Measurements from ENCODE around the gene FAM210A.

The FAM210A gene

DNA sequence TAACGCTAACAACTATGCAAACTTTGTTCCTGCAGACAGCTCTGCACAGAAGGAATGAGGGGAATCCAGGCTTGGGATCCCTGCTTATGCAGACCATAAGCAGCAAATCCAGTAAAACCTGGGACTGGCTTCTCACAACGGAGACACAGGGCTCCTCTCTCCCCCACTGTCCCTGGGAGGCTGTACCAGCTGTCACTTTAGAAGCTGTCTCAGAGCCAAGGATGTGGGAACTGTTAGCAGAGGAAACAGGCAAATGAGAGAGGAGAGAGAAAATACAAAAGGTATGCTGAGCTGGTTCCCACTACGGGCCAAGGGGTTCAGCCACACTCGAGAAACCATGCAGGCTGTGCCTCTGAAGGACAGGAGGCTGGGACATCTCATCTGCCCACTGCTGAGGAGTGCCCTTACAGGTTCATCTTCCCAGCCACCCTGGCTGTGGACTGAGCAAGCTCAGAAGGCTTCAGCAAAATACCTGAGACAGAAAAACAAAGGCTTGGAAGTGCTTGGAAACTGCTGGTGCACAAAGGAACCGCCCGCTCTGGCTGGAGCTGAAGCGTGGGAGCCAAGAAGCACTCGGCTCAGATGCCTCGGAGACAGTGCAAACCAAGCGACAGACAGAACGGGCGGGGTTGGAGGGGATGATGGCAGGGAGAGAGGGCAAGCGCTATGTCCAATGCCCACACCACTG, 72.5 kb downstream of the FAM210A start:
- no peak for TF ChIP-seq JUND (IDR thresholded peaks at IDR 0.05; ENCODE audit: low read depth)
- in situ Hi-C loops (cut with HindIII; ENCODE audit: low pct_unique_long_range_greater_than_20kb, low sequenced_read_pairs), result no loop called here
- DNase-seq (ENCODE audit: low read depth in 1 of 2, low spot score in 1 of 2), result no peak

DNA sequence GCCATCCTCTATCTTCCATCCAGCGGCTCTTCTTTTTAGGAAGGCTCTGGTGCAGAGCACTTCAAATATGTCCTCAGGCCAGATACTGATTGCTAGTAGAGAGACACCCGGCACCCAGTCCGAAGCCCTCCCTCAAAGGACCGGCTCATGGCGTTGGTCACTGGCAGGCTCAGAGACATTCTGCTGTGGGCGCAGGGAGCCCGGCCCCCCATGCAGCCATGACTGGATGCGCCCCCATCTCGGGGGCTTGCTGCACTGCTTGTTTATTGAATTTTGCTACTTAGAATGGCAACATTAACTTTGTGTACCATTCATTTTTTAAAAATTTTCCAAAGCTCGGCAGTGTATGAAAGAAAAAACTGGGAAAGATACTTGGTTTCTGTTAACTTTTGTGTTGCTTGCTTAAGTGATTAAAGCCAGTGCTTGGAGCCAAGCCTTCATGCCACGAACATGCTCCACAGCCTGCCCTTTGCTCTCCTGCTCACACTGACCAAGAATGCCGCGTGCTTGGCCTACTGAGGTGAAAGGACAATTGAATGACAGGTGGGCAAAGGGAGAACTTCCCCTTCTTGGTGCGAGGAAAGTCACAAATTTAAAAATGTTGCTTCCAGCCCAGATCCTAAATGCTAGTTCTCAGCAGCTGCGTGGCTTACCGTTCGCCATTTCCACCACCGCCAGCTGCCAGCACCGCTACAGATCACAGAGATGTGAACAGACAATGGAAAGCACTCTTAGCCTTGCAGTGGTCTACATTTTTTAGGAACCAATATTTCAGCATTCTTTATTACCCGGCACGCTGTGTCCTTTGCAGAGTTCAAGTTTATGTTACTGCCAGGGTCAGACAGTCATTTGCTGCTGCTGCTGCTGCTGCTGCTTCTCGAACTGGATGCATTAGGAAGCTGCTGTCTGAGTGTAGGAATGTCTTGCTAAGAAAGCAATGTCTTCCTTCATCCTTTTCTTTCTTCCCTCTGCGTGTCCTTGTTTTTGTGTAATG, 76.7 kb downstream of the FAM210A start:
- TF ChIP-seq JUND (IDR thresholded peaks at IDR 0.05; ENCODE audit: low read depth), result no peak
- DNase-seq (ENCODE audit: low read depth in 1 of 2, low spot score in 1 of 2), result no peak
- in situ Hi-C loops (cut with HindIII; ENCODE audit: low pct_unique_long_range_greater_than_20kb, low sequenced_read_pairs), result no loop called here

DNA sequence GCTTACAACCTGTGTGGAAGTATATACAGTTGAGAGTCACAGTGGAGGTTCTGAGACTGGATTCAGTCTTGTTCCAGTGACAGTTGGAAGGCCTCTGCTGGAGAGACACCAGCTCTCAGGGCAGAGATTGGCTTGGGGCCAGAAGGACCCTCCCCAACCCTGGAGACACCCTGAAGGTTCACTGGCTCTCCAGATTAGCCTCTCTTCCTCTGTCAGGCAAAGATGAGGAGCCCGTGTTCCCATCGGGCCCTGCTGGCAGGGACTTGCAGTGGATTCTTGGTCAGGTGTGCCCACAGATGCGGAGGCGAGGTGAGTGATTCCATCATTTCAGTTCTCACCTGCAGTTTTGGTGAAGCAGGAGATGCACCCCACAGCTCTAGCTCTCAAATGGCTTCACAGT, 78.6 kb downstream of the FAM210A start:
- no peak for TF ChIP-seq JUND (IDR thresholded peaks at IDR 0.05; ENCODE audit: low read depth)
- in situ Hi-C loops (cut with HindIII; ENCODE audit: low pct_unique_long_range_greater_than_20kb, low sequenced_read_pairs), result no loop called here
- no peak for DNase-seq (ENCODE audit: low read depth in 1 of 2, low spot score in 1 of 2)

DNA sequence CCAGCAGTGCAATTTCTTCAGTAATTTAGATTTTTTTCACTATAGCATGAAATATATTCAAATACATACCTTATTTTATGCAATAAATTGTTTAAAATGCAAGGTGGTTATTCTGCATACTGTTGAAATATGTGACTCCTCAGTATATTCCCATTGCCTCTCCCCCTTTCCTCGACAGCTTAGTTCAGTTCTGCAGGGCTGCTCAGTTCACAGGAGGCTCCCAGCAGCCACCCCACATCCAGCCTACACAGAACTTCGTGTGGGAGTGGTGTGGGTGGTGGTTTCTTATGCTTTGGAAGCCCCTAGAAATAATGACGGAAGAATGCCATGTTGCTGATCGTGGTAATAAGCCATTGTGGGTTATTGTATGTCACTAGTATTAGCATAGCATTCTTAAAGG, 79.7 kb downstream of the FAM210A start:
- DNase-seq (ENCODE audit: low read depth in 1 of 2, low spot score in 1 of 2), result no peak
- TF ChIP-seq JUND (IDR thresholded peaks at IDR 0.05; ENCODE audit: low read depth), result no peak
- in situ Hi-C loops (cut with HindIII; ENCODE audit: low pct_unique_long_range_greater_than_20kb, low sequenced_read_pairs), result no loop called here

DNA sequence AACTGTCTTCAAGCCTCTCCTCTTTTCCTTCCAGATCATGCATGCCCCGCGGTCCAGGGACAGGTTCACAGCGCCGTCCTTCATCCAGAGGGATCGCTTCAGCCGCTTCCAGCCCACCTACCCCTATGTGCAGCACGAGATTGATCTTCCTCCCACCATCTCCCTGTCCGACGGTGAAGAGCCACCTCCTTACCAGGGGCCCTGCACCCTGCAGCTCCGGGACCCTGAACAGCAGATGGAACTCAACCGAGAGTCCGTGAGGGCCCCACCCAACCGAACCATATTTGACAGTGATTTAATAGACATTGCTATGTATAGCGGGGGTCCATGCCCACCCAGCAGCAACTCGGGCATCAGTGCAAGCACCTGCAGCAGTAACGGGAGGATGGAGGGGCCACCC, 81.3 kb downstream of the FAM210A start:
- in situ Hi-C loops (cut with HindIII; ENCODE audit: low pct_unique_long_range_greater_than_20kb, low sequenced_read_pairs), result no loop called here
- no peak for TF ChIP-seq JUND (IDR thresholded peaks at IDR 0.05; ENCODE audit: low read depth)
- DNase-seq (ENCODE audit: low read depth in 1 of 2, low spot score in 1 of 2), result no peak

DNA sequence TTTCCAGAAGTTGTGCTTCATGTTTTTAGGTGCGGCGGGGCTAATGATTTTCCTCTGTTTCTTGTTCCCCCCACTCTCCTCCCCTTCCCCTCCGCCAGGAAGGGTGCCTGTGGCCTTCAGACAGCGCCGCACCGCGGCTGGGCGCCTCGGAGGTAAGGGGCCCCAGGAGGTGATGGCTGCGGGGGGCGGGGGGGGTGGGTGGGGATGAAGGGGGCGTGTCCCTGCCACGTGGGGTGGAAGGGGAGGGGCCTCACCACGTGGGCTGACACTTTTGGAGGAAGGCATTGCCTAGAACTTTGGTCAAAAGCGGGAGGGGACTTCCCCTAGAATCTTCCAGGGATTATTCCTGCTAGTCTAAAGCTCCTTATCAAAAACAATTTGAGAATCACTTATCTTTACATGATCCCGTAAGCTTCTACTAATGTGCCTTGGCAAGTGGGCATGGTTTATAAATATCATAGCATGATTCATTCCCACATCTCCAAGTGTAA, 83.1 kb downstream of the FAM210A start:
- in situ Hi-C loops (cut with HindIII; ENCODE audit: low pct_unique_long_range_greater_than_20kb, low sequenced_read_pairs), result no loop called here
- TF ChIP-seq JUND (IDR thresholded peaks at IDR 0.05; ENCODE audit: low read depth), result no peak
- DNase-seq (ENCODE audit: low read depth in 1 of 2, low spot score in 1 of 2), result no peak

DNA sequence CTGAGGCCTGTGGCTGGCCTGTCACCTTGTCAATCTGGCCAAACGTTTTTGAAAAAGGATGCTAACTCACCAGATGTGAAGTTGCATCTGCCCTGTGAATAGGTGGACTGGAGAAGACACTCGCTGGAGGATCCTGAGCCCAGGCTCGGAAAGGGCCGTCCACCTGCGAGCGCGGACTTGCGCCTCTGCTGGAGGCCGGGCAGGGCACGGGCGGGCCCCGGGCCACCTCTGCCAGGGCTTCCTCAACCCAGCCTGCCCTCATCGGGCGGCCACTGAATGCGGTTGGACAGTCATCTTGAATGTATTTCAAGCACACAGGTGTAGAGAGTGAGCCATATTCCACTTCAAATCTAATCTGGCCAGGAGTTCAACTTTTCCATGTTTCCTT, 83.9 kb downstream of the FAM210A start:
- in situ Hi-C loops (cut with HindIII; ENCODE audit: low pct_unique_long_range_greater_than_20kb, low sequenced_read_pairs), result no loop called here
- no peak for TF ChIP-seq JUND (IDR thresholded peaks at IDR 0.05; ENCODE audit: low read depth)
- DNase-seq (ENCODE audit: low read depth in 1 of 2, low spot score in 1 of 2), result no peak

DNA sequence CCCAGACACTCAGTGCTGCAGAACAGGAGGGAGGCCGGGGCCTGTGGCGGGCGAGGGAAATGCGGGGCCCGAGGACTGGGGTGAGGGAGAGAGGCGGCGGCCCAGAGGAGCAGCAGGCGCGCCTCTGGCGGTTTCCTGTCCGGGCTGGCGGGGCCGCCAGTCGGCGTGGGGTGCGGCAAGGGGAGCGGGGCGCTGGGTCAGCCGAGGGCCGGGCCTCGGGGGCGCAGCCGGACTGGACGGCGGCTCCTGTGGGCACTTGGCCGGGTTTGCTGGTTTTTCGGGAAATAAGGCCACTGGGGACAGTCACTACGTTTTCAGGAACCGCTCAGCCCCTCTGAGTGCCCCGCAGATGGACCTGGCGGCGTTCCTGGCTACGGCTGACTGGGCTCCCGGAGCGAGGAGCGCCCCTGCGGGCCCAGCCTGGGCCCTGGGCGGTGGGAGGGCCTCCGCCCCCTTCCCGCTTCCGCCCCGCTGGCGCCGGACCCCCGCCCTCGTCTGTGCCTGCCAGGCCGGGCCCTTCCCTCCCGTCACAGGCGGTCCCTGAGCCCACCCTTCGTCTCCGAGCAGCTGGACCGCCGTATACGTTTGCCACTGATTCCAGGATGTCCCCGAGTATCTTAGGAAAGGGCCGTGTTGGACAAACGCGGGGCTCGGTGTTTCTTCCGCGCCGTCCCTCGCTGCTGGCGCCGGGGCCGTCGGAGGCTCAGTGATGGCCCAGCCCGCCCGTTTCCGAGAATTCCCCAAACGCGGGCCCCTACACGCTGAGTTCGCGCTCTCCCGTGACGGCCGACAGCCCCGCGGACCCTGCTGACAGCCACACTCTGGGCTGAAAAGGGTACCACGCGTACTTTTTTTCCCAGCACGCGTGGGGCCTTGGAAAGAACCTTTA, 84.6 kb downstream of the FAM210A start:
- no peak for TF ChIP-seq JUND (IDR thresholded peaks at IDR 0.05; ENCODE audit: low read depth)
- no peak for DNase-seq (ENCODE audit: low read depth in 1 of 2, low spot score in 1 of 2)
- in situ Hi-C loops (cut with HindIII; ENCODE audit: low pct_unique_long_range_greater_than_20kb, low sequenced_read_pairs), result no loop called here

DNA sequence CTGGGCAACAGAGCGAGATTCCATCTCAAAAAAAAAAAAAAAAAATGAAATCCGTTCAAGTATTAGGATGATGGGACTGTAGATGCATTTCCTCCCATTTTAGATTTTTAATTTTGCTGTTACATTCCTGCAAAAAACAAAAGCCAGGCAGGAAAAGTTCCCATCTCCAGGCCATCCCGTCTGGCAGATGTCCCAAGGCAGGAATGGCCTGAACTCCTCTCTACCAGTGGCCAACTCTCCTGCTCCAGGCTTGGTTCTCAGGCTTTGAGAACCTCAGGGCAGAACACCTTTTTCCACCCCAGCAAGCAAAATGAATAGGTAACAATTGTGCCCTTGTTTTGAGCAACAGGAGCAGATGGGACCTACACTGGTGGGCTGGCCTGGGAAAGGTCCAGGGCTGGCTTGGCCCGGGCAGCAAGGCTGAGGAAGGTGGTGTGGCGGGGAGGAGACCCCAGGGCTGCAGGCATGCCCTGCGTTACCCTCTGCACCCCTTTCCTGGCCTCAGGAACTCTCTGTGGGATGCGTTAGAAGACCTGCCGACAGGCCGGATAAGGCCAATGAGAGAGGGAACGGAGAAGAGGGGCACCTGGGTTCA, 86.0 kb downstream of the FAM210A start:
- no peak for DNase-seq (ENCODE audit: low read depth in 1 of 2, low spot score in 1 of 2)
- no peak for TF ChIP-seq JUND (IDR thresholded peaks at IDR 0.05; ENCODE audit: low read depth)
- in situ Hi-C loops (cut with HindIII; ENCODE audit: low pct_unique_long_range_greater_than_20kb, low sequenced_read_pairs), result no loop called here

DNA sequence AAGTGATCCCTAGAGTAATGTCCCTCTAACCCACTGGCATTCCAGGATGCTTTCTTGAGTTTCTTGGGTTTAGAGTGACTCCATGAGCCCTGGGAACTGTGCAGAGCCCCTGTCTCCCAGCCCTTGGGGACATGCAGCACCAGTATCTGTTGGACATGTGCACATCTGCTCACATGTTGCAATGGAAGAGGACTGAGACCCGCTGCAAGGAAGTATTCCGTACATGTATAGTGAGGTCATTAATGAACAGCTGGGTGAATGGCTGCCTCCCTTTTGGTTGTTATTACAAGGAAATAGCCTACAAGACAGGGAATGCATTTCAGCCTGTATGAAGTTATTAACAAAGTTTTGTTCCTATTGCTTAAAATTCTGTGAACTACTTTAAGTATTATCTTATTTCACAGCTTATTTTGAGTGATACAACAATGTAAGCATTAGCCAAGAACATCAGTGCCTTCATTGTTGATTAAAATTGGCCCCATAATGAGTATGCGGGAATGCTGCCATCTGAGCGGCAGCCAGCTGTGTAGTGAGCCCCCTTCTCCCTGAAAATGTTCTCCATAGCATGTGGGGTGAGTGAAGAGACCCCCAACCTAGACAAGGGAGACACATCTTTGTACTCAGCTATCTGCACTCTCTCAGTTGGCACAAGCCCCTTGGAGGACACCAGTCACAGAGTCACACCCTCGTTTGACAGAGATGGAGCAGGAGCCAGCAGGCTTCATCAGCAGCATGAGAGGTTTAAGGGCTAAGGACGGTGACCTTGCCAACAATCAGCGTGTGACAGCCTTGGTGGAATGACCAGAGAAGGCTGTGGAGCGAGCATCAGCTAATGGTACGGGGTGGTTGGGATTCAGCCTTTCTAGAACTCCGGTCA, 87.4 kb downstream of the FAM210A start:
- TF ChIP-seq JUND (IDR thresholded peaks at IDR 0.05; ENCODE audit: low read depth), result no peak
- no peak for DNase-seq (ENCODE audit: low read depth in 1 of 2, low spot score in 1 of 2)
- in situ Hi-C loops (cut with HindIII; ENCODE audit: low pct_unique_long_range_greater_than_20kb, low sequenced_read_pairs), result no loop called here

DNA sequence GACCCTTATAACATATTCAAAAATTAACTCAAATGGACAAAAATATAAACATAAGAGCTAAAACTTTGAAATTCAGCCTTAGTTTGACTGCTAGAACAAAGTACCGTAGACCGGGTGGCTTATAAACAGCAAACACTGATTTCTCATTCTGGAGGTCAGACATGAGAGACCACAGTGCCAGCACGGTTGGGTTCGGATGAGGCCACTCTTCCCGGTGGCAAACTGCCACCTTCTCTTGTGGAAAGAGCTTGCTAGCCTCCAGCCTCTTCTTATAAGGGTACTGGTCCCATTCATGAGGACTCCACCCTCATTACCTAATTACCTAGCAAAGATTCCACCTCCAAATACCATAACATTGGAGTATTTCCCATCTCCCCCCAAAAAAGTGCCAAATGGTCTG, 91.3 kb downstream of the FAM210A start:
- no peak for TF ChIP-seq JUND (IDR thresholded peaks at IDR 0.05; ENCODE audit: low read depth)
- in situ Hi-C loops (cut with HindIII; ENCODE audit: low pct_unique_long_range_greater_than_20kb, low sequenced_read_pairs), result no loop called here
- no peak for DNase-seq (ENCODE audit: low read depth in 1 of 2, low spot score in 1 of 2)
